Uterus (tissue), 4 donors: ENCODE measurements around the gene FHIT. TPM values are rescaled to one million over a fixed set of nuclear protein-coding genes. Genes with fewer than 3 reads are reported as not detected.

Experiments
- DNase-seq, 2 donors: peaks; one replicate each; pipeline ENCODE4 v3.0.0-alpha.2; 2019 to 2020
- H3K27ac ChIP-seq, 2 donors: fragments of 200-600 bp; sonication (generic); 1 replicate in 1 of 2; 2 replicates in 1 of 2; pipeline ENCODE4 v1.5.1; 2016 to 2018
- H3K27me3 ChIP-seq, 2 donors: fragments of 200-600 bp; sonication (generic); one replicate each; pipeline ENCODE4 v1.5.1; 2018 to 2019; ENCODE audit warnings: control low read depth in 1 of 2
- H3K36me3 ChIP-seq, 2 donors: fragments of 200-600 bp; sonication (generic); one replicate each; pipeline ENCODE4 v1.5.1; 2019; ENCODE audit warnings: control low read depth in 1 of 2
- H3K4me1 ChIP-seq, 2 donors: fragments of 200-600 bp; sonication (generic); one replicate each; pipeline ENCODE4 v1.5.1; 2018 to 2019; ENCODE audit warnings: control low read depth in 1 of 2
- H3K4me3 ChIP-seq, 2 donors: fragments of 200-600 bp; sonication (generic); 1 replicate in 1 of 2; 2 replicates in 1 of 2; pipeline ENCODE4 v1.5.1; 2018 to 2019; ENCODE audit warnings: mild to moderate bottlenecking in 1 of 2
- H3K9me3 ChIP-seq, 2 donors: fragments of 200-600 bp; sonication (generic); one replicate each; pipeline ENCODE4 v1.5.1; 2019; ENCODE audit warnings: control low read depth in 1 of 2
- POLR2A ChIP-seq, 2 donors: fragments of 450-650 bp; IDR thresholded peaks; one replicate each; pipeline ENCODE4 v1.6.1; 2016; ENCODE audit warnings: antibody characterized with exemption in 2 of 2, mild to moderate bottlenecking in 1 of 2, moderate library complexity in 1 of 2
- intact Hi-C: fragments of 100-400 bp; cut with DNase I; formaldehyde crosslinking; loops from one replicate; pipeline ENCODE4 v1.15.1; 2023; ENCODE audit warnings: low total_unique reads
- total RNA-seq, 4 donors: library from RNA; depleted of rRNA in 3 of 4; stranded (reverse); fragments of >200 nt in 3 of 4; gene quantifications; one replicate each; pipeline versions ENCODE4 v1.1.0 to v1.2.4, GENCODE V29; 2014 to 2023
- TF ChIP-seq, protein P1 (sequence below), 4 experiments: fragments of 200-600 bp in 2 of 4; fragments of 450-650 bp in 2 of 4; sonication (generic) in 2 of 4; IDR thresholded peaks; one replicate each; pipeline ENCODE4 v1.5.1; 2016 to 2019; ENCODE audit warnings: antibody characterized with exemption in 4 of 4, mild to moderate bottlenecking in 2 of 4, moderate library complexity in 1 of 4
- donor health status: DM: yes; HTN: yes; CAD: no.

Gene FHIT
- total RNA-seq, 4 donors from 2014 or later: 1.3 to 15.2 (median 7.3) TPM

DNA sequence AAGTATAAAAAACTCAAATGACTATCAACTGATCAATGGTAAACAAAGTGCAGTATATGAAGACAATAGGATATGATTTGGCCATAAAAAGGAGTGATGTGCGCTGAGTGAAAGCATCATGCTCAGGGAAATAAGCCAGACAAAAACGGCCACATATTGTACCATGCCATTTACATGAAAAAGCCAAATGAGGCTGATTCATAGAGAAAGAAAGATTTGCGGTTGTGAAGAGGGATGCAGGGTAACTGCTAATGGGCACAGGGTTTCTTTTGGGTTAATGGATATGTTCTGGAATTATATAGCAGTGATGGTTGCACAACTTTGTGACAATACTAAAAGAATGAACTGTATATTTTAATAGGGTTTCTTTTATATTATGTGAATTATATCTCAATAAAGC lies 1324.2 kb downstream of the FHIT start:
- Histone ChIP-seq H3K4me1 (no peaks in the 10 kb centered on the region), H3K36me3 (no peaks in the 10 kb centered on the region), H3K27me3 (no peaks in the 10 kb centered on the region), H3K27ac (no peak overlapping the region), H3K4me3 (no peak overlapping the region), H3K9me3 (no peaks in the 10 kb centered on the region)
- intact Hi-C loops: no loop called here
- DNase-seq: no peak
- TF ChIP-seq, protein P1, sequence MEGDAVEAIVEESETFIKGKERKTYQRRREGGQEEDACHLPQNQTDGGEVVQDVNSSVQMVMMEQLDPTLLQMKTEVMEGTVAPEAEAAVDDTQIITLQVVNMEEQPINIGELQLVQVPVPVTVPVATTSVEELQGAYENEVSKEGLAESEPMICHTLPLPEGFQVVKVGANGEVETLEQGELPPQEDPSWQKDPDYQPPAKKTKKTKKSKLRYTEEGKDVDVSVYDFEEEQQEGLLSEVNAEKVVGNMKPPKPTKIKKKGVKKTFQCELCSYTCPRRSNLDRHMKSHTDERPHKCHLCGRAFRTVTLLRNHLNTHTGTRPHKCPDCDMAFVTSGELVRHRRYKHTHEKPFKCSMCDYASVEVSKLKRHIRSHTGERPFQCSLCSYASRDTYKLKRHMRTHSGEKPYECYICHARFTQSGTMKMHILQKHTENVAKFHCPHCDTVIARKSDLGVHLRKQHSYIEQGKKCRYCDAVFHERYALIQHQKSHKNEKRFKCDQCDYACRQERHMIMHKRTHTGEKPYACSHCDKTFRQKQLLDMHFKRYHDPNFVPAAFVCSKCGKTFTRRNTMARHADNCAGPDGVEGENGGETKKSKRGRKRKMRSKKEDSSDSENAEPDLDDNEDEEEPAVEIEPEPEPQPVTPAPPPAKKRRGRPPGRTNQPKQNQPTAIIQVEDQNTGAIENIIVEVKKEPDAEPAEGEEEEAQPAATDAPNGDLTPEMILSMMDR (IDR thresholded peaks at IDR 0.05): no peak
- no peak for TF ChIP-seq POLR2A (IDR thresholded peaks at IDR 0.05)

DNA sequence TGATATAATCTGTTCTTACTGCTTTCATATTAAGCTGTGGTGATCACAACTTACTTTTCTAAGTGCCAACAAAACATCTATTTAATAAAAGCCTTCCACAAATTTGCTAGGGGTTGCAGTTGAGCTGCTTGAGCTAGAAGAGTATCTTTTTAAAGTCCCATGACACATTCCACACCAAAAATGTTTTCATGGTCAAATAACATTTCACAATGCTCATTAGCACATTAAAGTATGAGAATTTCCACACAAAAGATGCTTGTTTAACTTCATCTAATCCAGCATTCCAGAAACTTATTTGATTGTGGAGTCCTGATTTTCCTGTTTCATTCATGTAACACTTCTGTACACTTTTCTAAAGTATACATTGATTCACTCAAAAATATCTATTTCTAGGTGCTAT lies 1325.3 kb downstream of the FHIT start:
- no peaks in the 10 kb centered on the region for H3K27me3 ChIP-seq
- no peaks in the 10 kb centered on the region for H3K4me1 ChIP-seq
- no peak for TF ChIP-seq POLR2A (IDR thresholded peaks at IDR 0.05)
- no peaks in the 10 kb centered on the region for H3K9me3 ChIP-seq
- intact Hi-C loops: no loop called here
- H3K36me3 ChIP-seq: no peaks in the 10 kb centered on the region
- no peak for DNase-seq
- H3K4me3 ChIP-seq: no peak overlapping the region
- no peak overlapping the region for H3K27ac ChIP-seq

DNA sequence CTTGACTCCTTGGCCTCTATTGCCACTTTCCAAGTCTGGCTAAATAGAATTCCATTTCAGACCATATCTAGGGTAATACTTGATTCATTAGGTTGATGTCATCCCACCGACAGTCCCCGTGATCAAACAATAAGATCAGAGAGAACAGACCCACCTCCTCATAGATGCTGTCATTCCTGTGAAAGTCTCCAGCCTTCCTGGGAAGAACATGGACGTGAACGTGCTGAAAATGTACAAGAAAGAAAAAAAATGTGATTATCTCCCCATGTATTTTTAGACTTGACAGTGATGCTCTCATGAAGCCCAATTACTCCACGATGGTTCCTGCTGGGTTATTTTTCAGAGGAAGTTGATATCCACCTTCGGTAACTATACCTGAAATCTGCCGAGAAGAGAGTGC lies 1329.1 kb downstream of the FHIT start:
- intact Hi-C loops: no loop called here
- H3K27me3 ChIP-seq: no peaks in the 10 kb centered on the region
- H3K4me3 ChIP-seq: no peak overlapping the region
- H3K36me3 ChIP-seq: no peaks in the 10 kb centered on the region
- no peak overlapping the region for H3K27ac ChIP-seq
- no peaks in the 10 kb centered on the region for H3K4me1 ChIP-seq
- DNase-seq: no peak
- H3K9me3 ChIP-seq: no peaks in the 10 kb centered on the region
- no peak for TF ChIP-seq POLR2A (IDR thresholded peaks at IDR 0.05)
- TF ChIP-seq, protein P1 (IDR thresholded peaks at IDR 0.05): no peak

DNA sequence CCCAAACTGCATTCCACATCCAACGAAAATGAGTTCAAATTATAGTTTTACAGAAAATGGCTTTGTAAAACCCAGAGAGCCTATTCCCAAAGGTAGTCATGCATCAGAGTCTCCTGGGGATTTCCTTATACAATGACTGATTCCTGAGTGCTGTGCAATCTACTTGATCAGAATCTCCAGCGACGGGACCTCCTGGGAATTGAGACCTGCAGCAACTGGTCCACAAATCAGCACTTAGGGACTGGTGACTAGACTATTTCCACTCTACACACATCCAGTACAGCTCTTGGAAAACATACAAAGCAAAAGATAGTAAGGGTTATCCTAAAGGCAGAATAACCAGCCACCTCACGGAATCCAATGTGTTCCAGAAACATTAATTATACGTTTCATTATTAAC lies 1330.4 kb downstream of the FHIT start:
- H3K27me3 ChIP-seq: no peaks in the 10 kb centered on the region
- no peaks in the 10 kb centered on the region for H3K36me3 ChIP-seq
- no peaks in the 10 kb centered on the region for H3K9me3 ChIP-seq
- no peak overlapping the region for H3K27ac ChIP-seq
- intact Hi-C loops: no loop called here
- H3K4me1 ChIP-seq: no peaks in the 10 kb centered on the region
- TF ChIP-seq, protein P1 (IDR thresholded peaks at IDR 0.05): no peak
- TF ChIP-seq POLR2A (IDR thresholded peaks at IDR 0.05): no peak
- H3K4me3 ChIP-seq: no peak overlapping the region
- DNase-seq: no peak

DNA sequence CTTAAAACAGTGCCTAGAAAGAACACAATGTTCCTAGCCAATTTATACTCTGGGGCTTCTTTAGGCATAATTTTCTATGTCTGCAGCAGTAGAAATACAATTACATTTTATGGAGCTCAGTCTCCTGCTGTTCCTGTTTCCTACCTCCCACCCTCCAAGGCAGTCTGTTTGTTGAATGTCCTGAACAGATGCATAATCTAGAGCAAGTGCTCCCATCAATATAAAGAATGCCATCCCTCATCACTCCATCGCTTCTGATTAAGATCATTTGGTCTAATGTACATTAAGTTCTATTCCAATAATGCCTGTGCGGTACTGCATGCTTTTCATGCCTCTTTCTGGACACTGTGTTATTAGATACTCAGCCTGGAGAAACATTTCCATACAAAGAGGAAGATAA lies 1331.7 kb downstream of the FHIT start:
- TF ChIP-seq POLR2A (IDR thresholded peaks at IDR 0.05): no peak
- TF ChIP-seq, protein P1 (IDR thresholded peaks at IDR 0.05): no peak
- no peaks in the 10 kb centered on the region for H3K36me3 ChIP-seq
- H3K4me3 ChIP-seq: no peak overlapping the region
- no peaks in the 10 kb centered on the region for H3K4me1 ChIP-seq
- no peak for DNase-seq
- H3K27me3 ChIP-seq: no peaks in the 10 kb centered on the region
- H3K27ac ChIP-seq: no peak overlapping the region
- intact Hi-C loops: no loop called here
- no peaks in the 10 kb centered on the region for H3K9me3 ChIP-seq

DNA sequence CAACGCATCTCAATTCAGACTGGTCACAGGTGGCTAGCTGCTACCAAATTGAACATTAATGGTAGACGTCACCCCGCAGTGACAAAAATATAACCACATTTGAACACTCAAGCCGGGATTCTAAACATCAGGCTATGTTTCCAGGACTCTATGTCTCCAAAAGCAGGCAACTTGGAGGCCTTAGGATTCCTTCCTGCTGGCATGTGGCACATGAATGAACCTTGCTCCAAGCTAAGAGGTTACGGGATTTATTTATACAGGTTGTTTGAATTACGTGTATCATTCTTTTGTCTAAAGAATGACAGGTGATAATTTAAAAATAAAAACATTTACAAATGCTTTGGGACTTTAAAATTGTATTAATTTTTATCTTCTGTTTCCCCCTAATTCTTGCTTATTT lies 1337.0 kb downstream of the FHIT start:
- no peak for DNase-seq
- H3K27ac ChIP-seq: no peak overlapping the region
- no peaks in the 10 kb centered on the region for H3K4me1 ChIP-seq
- no peaks in the 10 kb centered on the region for H3K9me3 ChIP-seq
- H3K27me3 ChIP-seq: no peaks in the 10 kb centered on the region
- no peak overlapping the region for H3K4me3 ChIP-seq
- intact Hi-C loops: no loop called here
- H3K36me3 ChIP-seq: no peaks in the 10 kb centered on the region
- TF ChIP-seq, protein P1 (IDR thresholded peaks at IDR 0.05): no peak
- TF ChIP-seq POLR2A (IDR thresholded peaks at IDR 0.05): no peak
